CD4-positive, alpha-beta T cell treated with Interleukin-6 for 4 hours (primary cell): Measurements from ENCODE around the gene FOXC1.

Source experiments
- DNase-seq: peaks from one replicate; pipeline ENCODE4 v3.0.0-alpha.2; 2020; ENCODE audit warnings: mixed read lengths

Gene FOXC1

GRCh38 chr6:1584996-1585668 lies 24.6 kb upstream of the FOXC1 start:
- no peak for DNase-seq

- no peak for DNase-seq
Measured at GRCh38 chr6:1585669-1586049, 24.1 kb upstream of the FOXC1 start.

- DNase-seq, result no peak
Measured at GRCh38 chr6:1586256-1586655, 23.5 kb upstream of the FOXC1 start.

- DNase-seq, result no peak
Measured at GRCh38 chr6:1586861-1587450, 22.8 kb upstream of the FOXC1 start.

GRCh38 chr6:1587546-1587945 lies 22.2 kb upstream of the FOXC1 start:
- DNase-seq, result no peak

GRCh38 chr6:1587977-1588376 lies 21.7 kb upstream of the FOXC1 start:
- no peak for DNase-seq

- no peak for DNase-seq
Measured at GRCh38 chr6:1589208-1589607, 20.5 kb upstream of the FOXC1 start.

- DNase-seq, result no peak
Measured at GRCh38 chr6:1590580-1590979, 19.1 kb upstream of the FOXC1 start.

- DNase-seq, result no peak
Measured at GRCh38 chr6:1591243-1591642, 18.5 kb upstream of the FOXC1 start.

- no peak for DNase-seq
Measured at GRCh38 chr6:1591926-1592325, 17.8 kb upstream of the FOXC1 start.

- DNase-seq, result no peak
Measured at GRCh38 chr6:1592852-1593251, 16.9 kb upstream of the FOXC1 start.

- no peak for DNase-seq
Measured at GRCh38 chr6:1593286-1593957, 16.3 kb upstream of the FOXC1 start.

GRCh38 chr6:1593958-1594314 lies 15.8 kb upstream of the FOXC1 start:
- DNase-seq, result no peak

GRCh38 chr6:1594445-1595200 lies 15.1 kb upstream of the FOXC1 start:
- DNase-seq, result no peak

GRCh38 chr6:1595271-1596087 lies 14.2 kb upstream of the FOXC1 start:
- DNase-seq, result no peak

- DNase-seq, result peak; percentile 70
Measured at GRCh38 chr6:1596088-1596852, 13.4 kb upstream of the FOXC1 start.

- no peak for DNase-seq
Measured at GRCh38 chr6:1597121-1597744, 12.5 kb upstream of the FOXC1 start.

GRCh38 chr6:1597924-1598323 lies 11.8 kb upstream of the FOXC1 start:
- DNase-seq, result no peak

GRCh38 chr6:1598433-1598832 lies 11.3 kb upstream of the FOXC1 start:
- DNase-seq, result no peak

GRCh38 chr6:1598886-1599285 lies 10.8 kb upstream of the FOXC1 start:
- no peak for DNase-seq

- DNase-seq, result no peak
Measured at GRCh38 chr6:1599469-1599868, 10.2 kb upstream of the FOXC1 start.
